Bronchial epithelial cell (primary cell): ENCODE data around the gene DDX6. TPM values are rescaled to one million over a fixed set of nuclear protein-coding genes. Genes with fewer than 3 reads are reported as not detected.

Experiments
- DNase-seq: peaks from one replicate; pipeline ENCODE4 v3.0.0-alpha.2; 2010; ENCODE audit warnings: low read depth
- FAIRE-seq: peaks from 2 replicates; lab custom pipeline; 2011; peaks lifted over from hg19 to GRCh38; lab: Jason Lieb, UNC
- H3K27me3 ChIP-seq: 2 replicates; pipeline ENCODE4 v1.5.1; 2011; ENCODE audit warnings: low read length; ENCODE audit not compliant: control insufficient read depth, insufficient read depth
- H3K36me3 ChIP-seq: 2 replicates; pipeline ENCODE4 v1.5.1; 2011; ENCODE audit warnings: low read length; ENCODE audit not compliant: control insufficient read depth, insufficient read depth
- H3K4me3 ChIP-seq: 2 replicates; pipeline ENCODE4 v1.5.1; 2011; ENCODE audit warnings: mild to moderate bottlenecking, low read depth, low read length, control low read depth
- CTCF ChIP-seq: IDR thresholded peaks from 2 replicates; pipeline ENCODE4 v1.5.1; 2011; ENCODE audit warnings: mild to moderate bottlenecking, moderate library complexity, low read length, control low read depth, inconsistent platforms; ENCODE audit not compliant: insufficient read depth, severe bottlenecking
- total RNA-seq: library from RNA; depleted of rRNA; stranded (reverse); fragments of >200 nt; gene quantifications from 2 replicates; pipeline ENCODE4 v1.2.1, GENCODE V29; 2014

The DDX6 gene
- total RNA-seq, 1 donor from 2014 or later, result 87.9 TPM

- Histone ChIP-seq H3K36me3 (no peaks in the 10 kb centered on the region), H3K4me3 (peak overlapping the region; percentile 95), H3K27me3 (no peaks in the 10 kb centered on the region)
- FAIRE-seq (no peak), DNase-seq (peak; percentile 90)
- no peak for TF ChIP-seq CTCF
Observed at GRCh38 chr11:118792570-118793124, 1.7 kb upstream of the DDX6 start.

- DNase-seq (no peak), FAIRE-seq (no peak)
- Histone ChIP-seq H3K4me3 (peak overlapping the region; percentile 95), H3K27me3 (no peaks in the 10 kb centered on the region), H3K36me3 (no peaks in the 10 kb centered on the region)
- TF ChIP-seq CTCF, result no peak
Observed at GRCh38 chr11:118791961-118792569, 1.1 kb upstream of the DDX6 start.

- Histone ChIP-seq H3K27me3 (no peaks in the 10 kb centered on the region), H3K4me3 (peak overlapping the region; percentile 95), H3K36me3 (no peaks in the 10 kb centered on the region)
- peak; percentile 35 for TF ChIP-seq CTCF
- DNase-seq (peak; percentile 29), FAIRE-seq (no peak)
Observed at GRCh38 chr11:118790357-118791110, 430 bp downstream of the DDX6 start.

- Histone ChIP-seq H3K27me3 (no peaks in the 10 kb centered on the region), H3K36me3 (no peaks in the 10 kb centered on the region), H3K4me3 (peak overlapping the region; percentile 95)
- TF ChIP-seq CTCF, result no peak
- DNase-seq (peak; percentile 54), FAIRE-seq (no peak)
Observed at GRCh38 chr11:118789501-118790356, 1.2 kb downstream of the DDX6 start.

- Histone ChIP-seq H3K27me3 (no peaks in the 10 kb centered on the region), H3K36me3 (no peaks in the 10 kb centered on the region), H3K4me3 (no peak overlapping the region)
- DNase-seq, result no peak
- no peak for TF ChIP-seq CTCF
- FAIRE-seq, result no peak
Observed at GRCh38 chr11:118786657-118787056, 4.3 kb downstream of the DDX6 start.
